HG03066 (cell line): ENCODE results near the gene KRTAP4-8.
"Not testable (repeated sequence)": the region's sequence is repeated elsewhere in the genome, so short reads cannot be mapped to it uniquely, and the experiment has no call there.

Experiments
- ATAC-seq: cut with Tn5 transposase; IDR thresholded peaks from one replicate; pipeline ENCODE4 v1.9.1; 2021; ENCODE audit warnings: low read depth; ENCODE audit not compliant: unreplicated experiment

The KRTAP4-8 gene

GRCh38 chr17:41067281-41067680, 30.7 kb downstream of the KRTAP4-8 start:
- ATAC-seq: no peak

GRCh38 chr17:41065829-41066624, 31.9 kb downstream of the KRTAP4-8 start, which contains the start of gene KRTAP2-4:
Gene KRTAP2-4, minus strand, starts transcription at chr17:41065879. Its CDS starts 34 bp downstream, at chr17:41065845.
- no peak for ATAC-seq

GRCh38 chr17:41065016-41065689, 32.8 kb downstream of the KRTAP4-8 start:
- not testable (repeated sequence) for ATAC-seq

- no peak for ATAC-seq
Observed at GRCh38 chr17:41064301-41064700, 33.6 kb downstream of the KRTAP4-8 start.

GRCh38 chr17:41063449-41063848, 34.5 kb downstream of the KRTAP4-8 start:
- no peak for ATAC-seq

- ATAC-seq: no peak
Observed at GRCh38 chr17:41061964-41062363, 36.0 kb downstream of the KRTAP4-8 start.

- ATAC-seq: no peak
Observed at GRCh38 chr17:41060052-41060604, 37.8 kb downstream of the KRTAP4-8 start, which contains the start of gene KRTAP2-3. Gene KRTAP2-3, minus strand, starts transcription at chr17:41060114. Its CDS starts 64 bp downstream, at chr17:41060050.

GRCh38 chr17:41059276-41060051, 38.5 kb downstream of the KRTAP4-8 start:
- ATAC-seq: not testable (repeated sequence)

GRCh38 chr17:41058741-41059140, 39.2 kb downstream of the KRTAP4-8 start:
- no peak for ATAC-seq

GRCh38 chr17:41057547-41057946, 40.4 kb downstream of the KRTAP4-8 start:
- no peak for ATAC-seq

GRCh38 chr17:41055130-41055529, 42.8 kb downstream of the KRTAP4-8 start, which contains the start of gene KRTAP2-2:
Gene KRTAP2-2, minus strand, starts transcription at chr17:41055230. Its CDS starts 19 bp downstream, at chr17:41055211.
- ATAC-seq: not testable (repeated sequence)

- not testable (repeated sequence) for ATAC-seq
Observed at GRCh38 chr17:41054556-41054955, 43.4 kb downstream of the KRTAP4-8 start.

- no peak for ATAC-seq
Observed at GRCh38 chr17:41054025-41054424, 43.9 kb downstream of the KRTAP4-8 start.

GRCh38 chr17:41052566-41052965, 45.4 kb downstream of the KRTAP4-8 start:
- ATAC-seq: no peak

GRCh38 chr17:41049110-41049509, 48.8 kb downstream of the KRTAP4-8 start:
- no peak for ATAC-seq

- no peak for ATAC-seq
Observed at GRCh38 chr17:41048441-41048840, 49.5 kb downstream of the KRTAP4-8 start.
